RKO (cell line): ENCODE measurements around the gene ANK3.

ENCODE experiments used
- DNase-seq: peaks from one replicate; pipeline ENCODE4 v3.0.0-alpha.2; 2016; ENCODE audit warnings: low spot score

Gene ANK3

GRCh38 chr10:60413306-60414012 lies 23.8 kb upstream of the ANK3 start:
- no peak for DNase-seq

- no peak for DNase-seq
These were observed 21.3 kb upstream of the ANK3 start for GRCh38 chr10:60410970-60411369.

GRCh38 chr10:60409202-60409601 lies 19.5 kb upstream of the ANK3 start:
- DNase-seq, result no peak

- no peak for DNase-seq
These were observed 16.5 kb upstream of the ANK3 start for GRCh38 chr10:60406182-60406581.

GRCh38 chr10:60405172-60405571 lies 15.5 kb upstream of the ANK3 start:
- DNase-seq, result no peak

GRCh38 chr10:60403168-60403873 lies 13.6 kb upstream of the ANK3 start:
- DNase-seq, result no peak

- no peak for DNase-seq
These were observed 10.7 kb upstream of the ANK3 start for GRCh38 chr10:60400366-60400765.

GRCh38 chr10:60399328-60399727 lies 9.7 kb upstream of the ANK3 start:
- DNase-seq, result no peak

GRCh38 chr10:60397792-60398191 lies 8.1 kb upstream of the ANK3 start:
- no peak for DNase-seq

- no peak for DNase-seq
These were observed 7.1 kb upstream of the ANK3 start for GRCh38 chr10:60396766-60397165.

GRCh38 chr10:60395711-60396110 lies 6.0 kb upstream of the ANK3 start:
- no peak for DNase-seq

- DNase-seq, result no peak
These were observed 4.8 kb upstream of the ANK3 start for GRCh38 chr10:60394446-60394845.

- DNase-seq, result no peak
These were observed 550 bp upstream of the ANK3 start for GRCh38 chr10:60390224-60390626.

GRCh38 chr10:60388709-60389301 lies 870 bp downstream of the ANK3 start:
- DNase-seq, result no peak

GRCh38 chr10:60388116-60388625 lies 1.5 kb downstream of the ANK3 start:
- DNase-seq, result no peak

GRCh38 chr10:60387531-60387930 lies 2.1 kb downstream of the ANK3 start:
- DNase-seq, result no peak

GRCh38 chr10:60385399-60385738 lies 4.3 kb downstream of the ANK3 start:
- DNase-seq, result no peak

- peak; percentile 72 for DNase-seq
These were observed 4.8 kb downstream of the ANK3 start for GRCh38 chr10:60384708-60385398.

GRCh38 chr10:60384011-60384410 lies 5.7 kb downstream of the ANK3 start:
- no peak for DNase-seq

GRCh38 chr10:60382946-60383681 lies 6.6 kb downstream of the ANK3 start:
- no peak for DNase-seq

- no peak for DNase-seq
These were observed 8.9 kb downstream of the ANK3 start for GRCh38 chr10:60380781-60381180.

- peak; percentile 38 for DNase-seq
These were observed 11.7 kb downstream of the ANK3 start for GRCh38 chr10:60377955-60378354.
